ENCODE data around the gene ARID1B. TPM values are rescaled to one million over a fixed set of nuclear protein-coding genes. Genes with fewer than 3 reads are reported as not detected.
A peak's percentile ranks its signal among the peaks of the same experiment; 100 is the strongest.

Gene ARID1B
- total RNA-seq, 2 donors from 2014 or later = 74.0 to 110 TPM

DNA sequence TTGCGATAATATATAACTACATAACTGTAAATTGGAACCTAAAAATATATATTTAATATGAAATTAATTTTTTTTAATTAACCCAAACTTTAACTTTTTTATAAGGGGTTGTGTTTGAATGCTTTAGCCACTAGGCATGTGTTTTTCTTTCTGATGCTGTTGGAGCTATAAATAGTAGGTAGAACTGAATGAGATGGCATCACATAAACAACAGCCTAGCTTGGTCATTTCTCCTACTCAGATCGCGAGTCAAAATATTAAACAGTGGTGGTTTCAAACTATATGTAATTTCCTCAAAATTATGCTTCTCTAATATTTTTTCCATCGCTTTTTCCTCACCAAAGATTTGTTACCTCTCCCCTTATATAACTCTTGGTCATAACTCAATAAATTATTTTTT lies 243.2 kb downstream of the ARID1B start:
- Mint-ChIP-seq H3K27ac (peak overlapping the region; percentile 96), H3K4me3 (peak overlapping the region; percentile 84), H3K4me1 (peaks cover 30% of the 10 kb centered on the region), H3K9me3 (peaks cover 4% of the 10 kb centered on the region), H3K27me3 (ENCODE audit: insufficient read depth) (no peaks in the 10 kb centered on the region), H3K36me3 (ENCODE audit: low read depth) (no peaks in the 10 kb centered on the region)
- Histone ChIP-seq H3K9ac (ENCODE audit: extremely low read depth, low read length, poor library complexity, severe bottlenecking) (peak overlapping the region; percentile 93), H3K27ac (ENCODE audit: low read depth, low read length) (peak overlapping the region; percentile 100), H3K4me1 (ENCODE audit: control insufficient read depth, insufficient read depth, low read length) (peaks cover 3% of the 10 kb centered on the region), H3K9me3 (ENCODE audit: control insufficient read depth, low read length) (peaks cover 7% of the 10 kb centered on the region), H3K4me3 (ENCODE audit: low read length) (peak overlapping the region; percentile 86), H3K36me3 (ENCODE audit: control insufficient read depth, insufficient read depth, low read length) (no peaks in the 10 kb centered on the region), H3K27me3 (ENCODE audit: control insufficient read depth, insufficient read depth, low read length, poor library complexity, severe bottlenecking) (no peaks in the 10 kb centered on the region)
- no peak for DNase-seq
- WGBS, 2 experiments (ENCODE audit: insufficient coverage in 1 of 2, insufficient read length in 1 of 2) = 50 to 59% methylated on average over 2 of the region's 4 CpGs
- TF ChIP-seq, protein P1, sequence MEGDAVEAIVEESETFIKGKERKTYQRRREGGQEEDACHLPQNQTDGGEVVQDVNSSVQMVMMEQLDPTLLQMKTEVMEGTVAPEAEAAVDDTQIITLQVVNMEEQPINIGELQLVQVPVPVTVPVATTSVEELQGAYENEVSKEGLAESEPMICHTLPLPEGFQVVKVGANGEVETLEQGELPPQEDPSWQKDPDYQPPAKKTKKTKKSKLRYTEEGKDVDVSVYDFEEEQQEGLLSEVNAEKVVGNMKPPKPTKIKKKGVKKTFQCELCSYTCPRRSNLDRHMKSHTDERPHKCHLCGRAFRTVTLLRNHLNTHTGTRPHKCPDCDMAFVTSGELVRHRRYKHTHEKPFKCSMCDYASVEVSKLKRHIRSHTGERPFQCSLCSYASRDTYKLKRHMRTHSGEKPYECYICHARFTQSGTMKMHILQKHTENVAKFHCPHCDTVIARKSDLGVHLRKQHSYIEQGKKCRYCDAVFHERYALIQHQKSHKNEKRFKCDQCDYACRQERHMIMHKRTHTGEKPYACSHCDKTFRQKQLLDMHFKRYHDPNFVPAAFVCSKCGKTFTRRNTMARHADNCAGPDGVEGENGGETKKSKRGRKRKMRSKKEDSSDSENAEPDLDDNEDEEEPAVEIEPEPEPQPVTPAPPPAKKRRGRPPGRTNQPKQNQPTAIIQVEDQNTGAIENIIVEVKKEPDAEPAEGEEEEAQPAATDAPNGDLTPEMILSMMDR (conservative IDR thresholded peaks at IDR 0.05) = no peak

DNA sequence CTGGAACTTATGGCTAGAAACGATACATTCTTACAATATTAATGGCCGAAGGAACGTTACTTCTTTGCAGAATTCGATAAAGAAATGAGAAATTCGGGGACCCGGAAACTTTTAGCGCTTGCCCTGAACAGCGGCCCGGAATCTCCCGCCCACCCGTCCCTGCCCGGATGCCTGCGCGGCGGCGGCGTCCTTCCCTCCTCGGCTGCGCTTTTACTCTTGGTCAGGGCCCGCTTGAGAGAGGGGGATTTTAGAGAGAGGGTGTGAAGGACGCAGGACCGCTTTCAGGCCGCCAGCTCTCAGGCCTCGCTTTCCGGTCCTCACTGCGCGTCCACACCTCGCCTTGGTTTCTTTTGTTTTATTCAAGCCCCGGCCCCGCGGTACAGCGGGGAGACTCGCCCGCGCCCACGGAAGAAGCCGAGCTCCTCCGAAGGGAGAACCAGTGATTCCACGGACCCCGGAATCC lies 243.7 kb downstream of the ARID1B start:
- Mint-ChIP-seq H3K4me3 (peak overlapping the region; percentile 84), H3K36me3 (ENCODE audit: low read depth) (no peaks in the 10 kb centered on the region), H3K4me1 (peaks cover 28% of the 10 kb centered on the region), H3K27ac (peak overlapping the region; percentile 96), H3K27me3 (ENCODE audit: insufficient read depth) (no peaks in the 10 kb centered on the region), H3K9me3 (peaks cover 8% of the 10 kb centered on the region)
- peaks cover 10% of the 10 kb centered on the region for H3K9me3 ChIP-seq (ENCODE audit: control insufficient read depth, low read length)
- peaks cover 3% of the 10 kb centered on the region for H3K4me1 ChIP-seq (ENCODE audit: control insufficient read depth, insufficient read depth, low read length)
- no peaks in the 10 kb centered on the region for H3K36me3 ChIP-seq (ENCODE audit: control insufficient read depth, insufficient read depth, low read length)
- peak overlapping the region; percentile 86 for H3K4me3 ChIP-seq (ENCODE audit: low read length)
- peak; percentile 83 for DNase-seq
- 0% methylated on average over 18 to 40 of the region's 40 CpGs for WGBS, 2 experiments (ENCODE audit: insufficient coverage in 1 of 2, insufficient read length in 1 of 2)
- peak overlapping the region; percentile 93 for H3K9ac ChIP-seq (ENCODE audit: extremely low read depth, low read length, poor library complexity, severe bottlenecking)
- TF ChIP-seq, protein P1 (conservative IDR thresholded peaks at IDR 0.05) = no peak
- H3K27me3 ChIP-seq (ENCODE audit: control insufficient read depth, insufficient read depth, low read length, poor library complexity, severe bottlenecking) = no peaks in the 10 kb centered on the region
- peak overlapping the region; percentile 100 for H3K27ac ChIP-seq (ENCODE audit: low read depth, low read length)

DNA sequence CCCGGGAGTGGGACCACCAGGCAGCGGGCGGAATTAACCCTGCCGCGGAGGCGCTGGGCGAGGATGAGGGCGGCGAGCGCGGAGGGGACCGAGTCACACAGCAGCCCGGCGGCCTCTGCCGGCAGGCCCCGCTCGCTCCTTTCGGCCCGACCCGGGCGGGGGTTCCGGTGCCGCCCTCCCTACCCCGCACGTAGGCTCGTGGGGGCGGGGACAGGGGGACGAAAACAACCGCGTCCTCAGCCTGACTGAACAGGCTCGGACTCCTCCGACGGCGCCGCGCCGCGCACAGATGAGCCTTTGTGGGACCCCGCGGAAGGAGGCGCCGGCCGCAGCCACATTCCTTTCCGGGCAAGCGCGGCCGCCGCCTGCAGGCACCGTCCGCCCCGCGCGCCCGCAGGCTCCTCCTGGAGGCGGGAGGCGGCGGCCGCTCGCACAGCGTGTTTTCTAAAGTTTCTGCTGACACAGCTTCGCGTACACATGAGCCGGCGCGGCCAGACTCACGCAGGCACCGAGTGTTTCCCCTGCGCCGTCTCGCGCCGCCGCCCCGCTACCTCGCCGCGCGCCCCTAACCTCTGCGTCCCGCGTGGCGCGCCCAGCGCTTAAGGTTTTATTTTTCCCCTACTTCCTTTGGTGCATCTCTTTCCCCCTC lies 244.3 kb downstream of the ARID1B start:
- Histone ChIP-seq H3K27me3 (ENCODE audit: control insufficient read depth, insufficient read depth, low read length, poor library complexity, severe bottlenecking) (no peaks in the 10 kb centered on the region), H3K9me3 (ENCODE audit: control insufficient read depth, low read length) (peaks cover 10% of the 10 kb centered on the region), H3K9ac (ENCODE audit: extremely low read depth, low read length, poor library complexity, severe bottlenecking) (peak overlapping the region; percentile 93), H3K4me1 (ENCODE audit: control insufficient read depth, insufficient read depth, low read length) (peaks cover 3% of the 10 kb centered on the region), H3K4me3 (ENCODE audit: low read length) (peak overlapping the region; percentile 86), H3K36me3 (ENCODE audit: control insufficient read depth, insufficient read depth, low read length) (no peaks in the 10 kb centered on the region), H3K27ac (ENCODE audit: low read depth, low read length) (peak overlapping the region; percentile 100)
- H3K4me1 Mint-ChIP-seq = peaks cover 28% of the 10 kb centered on the region
- H3K4me3 Mint-ChIP-seq = peak overlapping the region; percentile 84
- TF ChIP-seq, protein P1 (conservative IDR thresholded peaks at IDR 0.05) = peak; percentile 71
- H3K27me3 Mint-ChIP-seq (ENCODE audit: insufficient read depth) = no peaks in the 10 kb centered on the region
- peaks cover 8% of the 10 kb centered on the region for H3K9me3 Mint-ChIP-seq
- peak; percentile 94 for DNase-seq
- H3K27ac Mint-ChIP-seq = peak overlapping the region; percentile 99
- no peaks in the 10 kb centered on the region for H3K36me3 Mint-ChIP-seq (ENCODE audit: low read depth)
- WGBS, 2 experiments (ENCODE audit: insufficient coverage in 1 of 2, insufficient read length in 1 of 2) = 0% methylated on average over 27 to 84 of the region's 84 CpGs

Measured in endodermal cell (in vitro differentiated cells).